Loucy (cell line): Measurements from ENCODE around the gene BABAM2.

Experiments
- H2AFZ ChIP-seq: fragments of 200-600 bp; sonication (generic); 2 replicates; pipeline ENCODE4 v1.6.0; 2016; ENCODE audit warnings: antibody characterized with exemption, mild to moderate bottlenecking, low read length, moderate library complexity
- H3F3A ChIP-seq: fragments of 200-600 bp; 2 replicates; pipeline ENCODE4 v1.6.0; 2016; ENCODE audit warnings: antibody characterized with exemption, low read depth, mild to moderate bottlenecking
- H3K27me3 ChIP-seq: fragments of 200-600 bp; sonication (generic); 2 replicates; pipeline ENCODE4 v1.6.1; 2014; ENCODE audit warnings: low read length, mild to moderate bottlenecking; ENCODE audit not compliant: insufficient read depth, poor library complexity, severe bottlenecking
- H3K36me3 ChIP-seq: fragments of 200-600 bp; sonication (generic); 2 replicates; pipeline ENCODE4 v1.6.1; 2016; ENCODE audit warnings: low read length; ENCODE audit not compliant: insufficient read depth
- H3K4me1 ChIP-seq: fragments of 200-600 bp; sonication (generic); 2 replicates; pipeline ENCODE4 v1.5.1; 2014; ENCODE audit warnings: low read length, mild to moderate bottlenecking; ENCODE audit not compliant: insufficient read depth, poor library complexity, severe bottlenecking
- H3K4me2 ChIP-seq: fragments of 200-600 bp; sonication (generic); 2 replicates; pipeline ENCODE4 v1.6.0; 2014; ENCODE audit warnings: antibody characterized with exemption, low read length, low read depth, mild to moderate bottlenecking; ENCODE audit not compliant: poor library complexity, severe bottlenecking
- H3K4me3 ChIP-seq: fragments of 200-600 bp; sonication (generic); 2 replicates; pipeline ENCODE4 v1.5.1; 2014; ENCODE audit warnings: low read length, mild to moderate bottlenecking, mixed read lengths; ENCODE audit not compliant: poor library complexity, severe bottlenecking
- H3K79me2 ChIP-seq: fragments of 200-600 bp; sonication (generic); 2 replicates; pipeline ENCODE4 v1.6.1; 2014; ENCODE audit warnings: low read length; ENCODE audit not compliant: insufficient read depth
- H3K9ac ChIP-seq: fragments of 200-600 bp; sonication (generic); 2 replicates; pipeline ENCODE4 v1.6.0; 2014; ENCODE audit warnings: mild to moderate bottlenecking, low read depth, low read length, moderate library complexity; ENCODE audit not compliant: poor library complexity, severe bottlenecking
- H3K9me2 ChIP-seq: fragments of 200-600 bp; sonication (generic); replicated peaks from 2 replicates; pipeline ENCODE4 v1.6.1; 2016; ENCODE audit warnings: low read depth, low read length, mixed read lengths
- H3K9me3 ChIP-seq: fragments of 200-600 bp; sonication (generic); 2 replicates; pipeline ENCODE4 v1.6.1; 2014; ENCODE audit warnings: mild to moderate bottlenecking, antibody characterized with exemption, low read length, low read depth; ENCODE audit not compliant: insufficient read depth
- H4K20me1 ChIP-seq: fragments of 200-600 bp; sonication (generic); 2 replicates; pipeline ENCODE4 v1.6.0; 2014; ENCODE audit warnings: antibody characterized with exemption, low read length, mild to moderate bottlenecking; ENCODE audit not compliant: insufficient read depth, poor library complexity, severe bottlenecking
- CTCF ChIP-seq: fragments of 200-600 bp; sonication (generic); conservative IDR thresholded peaks from 2 replicates; pipeline ENCODE4 v1.5.1; 2014; ENCODE audit warnings: mild to moderate bottlenecking, antibody characterized with exemption, low read length
- EZH2phosphoT487 ChIP-seq: fragments of 200-600 bp; IDR thresholded peaks from 2 replicates; pipeline ENCODE4 v1.6.1; 2018; ENCODE audit warnings: antibody characterized with exemption, mild to moderate bottlenecking, moderate library complexity, borderline replicate concordance

The BABAM2 gene

DNA sequence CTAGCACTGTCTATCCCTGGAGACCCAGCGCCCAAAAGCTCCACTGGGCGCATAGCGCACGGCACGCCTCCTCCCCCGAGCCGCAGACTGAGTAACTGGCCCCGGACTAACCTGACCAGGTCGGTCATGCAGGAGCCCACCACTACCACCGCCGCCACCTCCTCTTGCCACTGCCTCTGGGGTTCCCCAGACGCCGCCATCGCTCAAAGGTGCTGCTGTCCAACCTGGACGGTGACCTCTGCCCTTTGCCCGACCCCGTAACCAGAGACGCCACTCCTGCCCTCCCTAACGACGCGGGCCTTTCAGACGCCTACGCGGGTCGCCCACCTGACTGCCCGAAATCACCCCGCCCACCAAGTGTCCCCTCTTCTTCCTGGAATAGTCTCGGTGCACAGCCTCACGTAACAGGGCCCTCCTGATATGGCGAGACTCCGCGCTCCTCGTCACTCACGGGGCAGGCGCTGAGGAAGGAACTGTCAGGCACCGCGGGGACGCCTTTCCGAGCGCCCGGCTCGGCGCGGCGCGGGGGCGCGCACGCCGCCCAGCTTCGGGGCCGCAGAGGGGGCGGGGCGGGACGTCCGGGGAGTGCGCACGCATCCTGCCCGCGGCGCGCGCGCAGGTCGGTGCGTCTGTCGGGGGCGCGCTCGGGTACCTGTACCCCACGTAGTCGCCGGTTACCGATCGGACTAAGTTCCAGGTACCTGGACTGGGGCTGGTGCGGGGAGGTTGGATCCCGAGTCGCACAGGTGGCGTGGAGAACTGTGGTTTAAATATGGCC lies at the start of gene BABAM2, which contains the start of gene RBKS:
Gene BABAM2 (plus strand): TSS at position 584 of the 778 bp plus-strand sequence. CDS start 3,828 bp downstream, outside the sequence.
Gene RBKS (minus strand): TSS at position 242 of the 778 bp plus-strand sequence. CDS start 42 bp downstream, at position 200.
- Histone ChIP-seq H3K79me2 (peaks cover 17% of the 10 kb centered on the region), H3K4me3 (peak within 1 kb of the TSS; percentile 81), H3K9ac (peak within 1 kb of the TSS; percentile 75), H3K27me3 (no peaks in the 10 kb centered on the region), H3K4me1 (peaks cover 39% of the 10 kb centered on the region), H3F3A (no peaks in the 10 kb centered on the region), H3K36me3 (no peaks in the 10 kb centered on the region), H3K9me2 (no peaks in the 10 kb centered on the region), H4K20me1 (no peaks in the 10 kb centered on the region), H3K9me3 (no peaks in the 10 kb centered on the region), H3K4me2 (peak within 1 kb of the TSS; percentile 76), H2AFZ (peak within 1 kb of the TSS; percentile 89)
- TF ChIP-seq CTCF (no peak), EZH2phosphoT487 (no peak)

DNA sequence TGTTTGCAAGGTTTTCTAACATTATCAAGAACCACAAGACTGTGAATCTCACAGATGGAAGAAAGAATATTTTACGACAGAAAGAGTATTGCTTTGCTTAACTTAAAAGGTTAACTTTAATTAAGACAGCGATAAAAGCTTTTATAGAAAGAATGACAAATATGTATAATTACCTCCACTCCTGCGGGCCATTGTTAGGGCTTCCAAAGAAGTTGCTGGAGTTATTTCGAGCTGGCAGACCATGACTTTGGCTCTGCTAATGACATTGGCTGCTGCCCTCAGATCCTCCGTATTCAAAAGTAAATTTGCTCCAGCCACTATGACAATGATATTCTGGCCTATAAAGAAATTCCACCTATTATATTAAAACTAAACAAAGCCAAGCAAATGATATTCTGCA lies 47.6 kb upstream of the BABAM2 start:
- TF ChIP-seq EZH2phosphoT487 (no peak), CTCF (no peak)
- H3K4me3 ChIP-seq, result no peak overlapping the region
- H2AFZ ChIP-seq, result no peak overlapping the region
- no peak overlapping the region for H3K4me2 ChIP-seq
- no peaks in the 10 kb centered on the region for H3K27me3 ChIP-seq
- no peaks in the 10 kb centered on the region for H4K20me1 ChIP-seq
- H3K36me3 ChIP-seq, result no peaks in the 10 kb centered on the region
- no peaks in the 10 kb centered on the region for H3K9me3 ChIP-seq
- no peak overlapping the region for H3K9ac ChIP-seq
- H3F3A ChIP-seq, result no peaks in the 10 kb centered on the region
- H3K4me1 ChIP-seq, result no peaks in the 10 kb centered on the region
- no peaks in the 10 kb centered on the region for H3K79me2 ChIP-seq
- no peaks in the 10 kb centered on the region for H3K9me2 ChIP-seq

- Histone ChIP-seq H3K4me1 (no peaks in the 10 kb centered on the region), H3K79me2 (no peaks in the 10 kb centered on the region), H3K9me2 (no peaks in the 10 kb centered on the region), H3K4me2 (no peak overlapping the region), H3F3A (no peaks in the 10 kb centered on the region), H3K36me3 (no peaks in the 10 kb centered on the region), H3K27me3 (no peaks in the 10 kb centered on the region), H2AFZ (no peak overlapping the region), H4K20me1 (no peaks in the 10 kb centered on the region), H3K9ac (no peak overlapping the region), H3K4me3 (no peak overlapping the region), H3K9me3 (no peaks in the 10 kb centered on the region)
- TF ChIP-seq EZH2phosphoT487, result no peak
- TF ChIP-seq CTCF, result no peak
These were observed 46.5 kb upstream of the BABAM2 start for GRCh38 chr2:27843992-27844391.
